Gastrocnemius medialis (tissue), 4 donors: Measurements from ENCODE around the gene RGR.

Source experiments
- POLR2A ChIP-seq, 2 donors: fragments of 450-650 bp; IDR thresholded peaks; one replicate each; pipeline ENCODE4 v1.6.1; 2017; ENCODE audit warnings: antibody characterized with exemption in 2 of 2, mild to moderate bottlenecking in 2 of 2, moderate library complexity in 2 of 2
- TF ChIP-seq, protein P1 (sequence below), 5 experiments: fragments of 450-650 bp in 3 of 5; fragments of 200-600 bp in 2 of 5; sonication (generic) in 2 of 5; IDR thresholded peaks in 4 of 5; conservative IDR thresholded peaks in 1 of 5; 1 replicate in 4 of 5; 2 replicates in 1 of 5; pipeline ENCODE4 v1.5.1; 2016 to 2019; ENCODE audit warnings: antibody characterized with exemption in 5 of 5, mild to moderate bottlenecking in 3 of 5, moderate library complexity in 3 of 5

DNA sequence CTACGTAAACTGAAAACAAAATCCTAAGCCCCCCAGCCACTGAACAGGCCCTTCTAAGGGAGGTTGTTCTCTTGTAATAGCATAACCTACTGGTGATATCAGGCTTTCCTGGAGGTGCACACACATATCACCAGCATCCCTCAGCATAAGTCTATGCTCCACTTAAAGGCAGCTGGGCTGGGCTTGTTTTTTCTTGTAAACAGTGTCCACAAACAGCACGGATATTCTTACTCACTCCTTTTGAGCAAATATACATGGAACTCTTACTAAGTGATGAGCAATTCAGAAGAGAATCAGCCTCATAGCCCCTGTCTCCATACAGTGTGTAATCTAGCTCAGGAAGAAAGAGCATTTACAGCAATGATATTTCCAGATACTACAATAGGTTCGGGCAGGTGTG, 5.9 kb upstream of the RGR start:
- TF ChIP-seq POLR2A (IDR thresholded peaks at IDR 0.05) = no peak
- TF ChIP-seq, protein P1, sequence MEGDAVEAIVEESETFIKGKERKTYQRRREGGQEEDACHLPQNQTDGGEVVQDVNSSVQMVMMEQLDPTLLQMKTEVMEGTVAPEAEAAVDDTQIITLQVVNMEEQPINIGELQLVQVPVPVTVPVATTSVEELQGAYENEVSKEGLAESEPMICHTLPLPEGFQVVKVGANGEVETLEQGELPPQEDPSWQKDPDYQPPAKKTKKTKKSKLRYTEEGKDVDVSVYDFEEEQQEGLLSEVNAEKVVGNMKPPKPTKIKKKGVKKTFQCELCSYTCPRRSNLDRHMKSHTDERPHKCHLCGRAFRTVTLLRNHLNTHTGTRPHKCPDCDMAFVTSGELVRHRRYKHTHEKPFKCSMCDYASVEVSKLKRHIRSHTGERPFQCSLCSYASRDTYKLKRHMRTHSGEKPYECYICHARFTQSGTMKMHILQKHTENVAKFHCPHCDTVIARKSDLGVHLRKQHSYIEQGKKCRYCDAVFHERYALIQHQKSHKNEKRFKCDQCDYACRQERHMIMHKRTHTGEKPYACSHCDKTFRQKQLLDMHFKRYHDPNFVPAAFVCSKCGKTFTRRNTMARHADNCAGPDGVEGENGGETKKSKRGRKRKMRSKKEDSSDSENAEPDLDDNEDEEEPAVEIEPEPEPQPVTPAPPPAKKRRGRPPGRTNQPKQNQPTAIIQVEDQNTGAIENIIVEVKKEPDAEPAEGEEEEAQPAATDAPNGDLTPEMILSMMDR (IDR thresholded peaks at IDR 0.05 in 4 of 5, conservative IDR thresholded peaks at IDR 0.05 in 1 of 5) = no peak
